ENCODE data around the gene PI4K2B.

The PI4K2B gene

DNA sequence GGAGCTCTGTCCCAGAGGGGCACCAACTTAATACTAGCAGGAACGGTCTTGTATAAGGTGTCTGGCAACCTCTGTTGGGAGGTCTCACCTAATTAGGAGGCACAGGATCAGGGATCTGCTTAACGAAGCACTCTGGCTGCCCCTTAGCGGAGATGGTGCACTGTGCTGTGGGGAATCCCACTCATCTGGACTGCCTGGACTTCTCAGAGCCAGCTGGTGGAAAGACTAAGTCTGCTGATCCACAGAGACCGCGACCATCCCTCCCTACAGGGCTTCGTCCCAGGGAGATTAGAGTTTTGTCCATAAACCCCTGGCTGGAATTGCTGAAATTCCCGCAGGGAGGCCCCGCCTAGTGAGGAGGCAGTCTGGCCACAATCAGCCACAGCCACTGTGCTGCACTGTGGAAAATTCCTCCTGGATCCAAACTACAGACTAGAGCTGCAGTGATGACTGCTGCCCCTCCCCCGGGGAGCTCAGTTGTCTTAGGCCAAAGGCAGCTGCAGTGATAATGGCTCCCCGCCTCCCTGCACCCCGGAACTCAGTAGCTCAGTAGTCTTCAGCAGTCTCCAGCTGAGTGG lies 56.7 kb downstream of the PI4K2B start:
- POLR2A ChIA-PET = no interaction called here
- TF ChIP-seq BHLHE40 (IDR thresholded peaks at IDR 0.05; ENCODE audit: borderline replicate concordance) (no peak), FOXK2 (IDR thresholded peaks at IDR 0.05) (no peak), SUZ12 (IDR thresholded peaks at IDR 0.05) (no peak), FOXM1 (IDR thresholded peaks at IDR 0.05; ENCODE audit: borderline replicate concordance) (no peak), TARDBP (IDR thresholded peaks at IDR 0.05) (no peak), HDGF (IDR thresholded peaks at IDR 0.05; ENCODE audit: borderline replicate concordance) (no peak), ELF4 (IDR thresholded peaks at IDR 0.05) (no peak), NFRKB (IDR thresholded peaks at IDR 0.05) (no peak), ARNT (IDR thresholded peaks at IDR 0.05) (no peak), SP1 (IDR thresholded peaks at IDR 0.05) (no peak)
- TF ChIP-seq, protein P1, sequence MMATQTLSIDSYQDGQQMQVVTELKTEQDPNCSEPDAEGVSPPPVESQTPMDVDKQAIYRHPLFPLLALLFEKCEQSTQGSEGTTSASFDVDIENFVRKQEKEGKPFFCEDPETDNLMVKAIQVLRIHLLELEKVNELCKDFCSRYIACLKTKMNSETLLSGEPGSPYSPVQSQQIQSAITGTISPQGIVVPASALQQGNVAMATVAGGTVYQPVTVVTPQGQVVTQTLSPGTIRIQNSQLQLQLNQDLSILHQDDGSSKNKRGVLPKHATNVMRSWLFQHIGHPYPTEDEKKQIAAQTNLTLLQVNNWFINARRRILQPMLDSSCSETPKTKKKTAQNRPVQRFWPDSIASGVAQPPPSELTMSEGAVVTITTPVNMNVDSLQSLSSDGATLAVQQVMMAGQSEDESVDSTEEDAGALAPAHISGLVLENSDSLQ (IDR thresholded peaks at IDR 0.05) = no peak
- DNase-seq (ENCODE audit: extremely low spot score) = no peak
- CTCF ChIA-PET = no interaction called here

- no peak for TF ChIP-seq TARDBP (IDR thresholded peaks at IDR 0.05)
- ChIA-PET CTCF (no interaction called here), POLR2A (no interaction called here)
- no peak for DNase-seq (ENCODE audit: extremely low spot score)
Measured at GRCh38 chr4:25291158-25291733, 57.4 kb downstream of the PI4K2B start.

- no peak for TF ChIP-seq FOXK2 (IDR thresholded peaks at IDR 0.05)
- no peak for TF ChIP-seq NFRKB (IDR thresholded peaks at IDR 0.05)
- TF ChIP-seq, protein P1 (IDR thresholded peaks at IDR 0.05) = no peak
- no peak for TF ChIP-seq ARNT (IDR thresholded peaks at IDR 0.05)
- no peak for TF ChIP-seq FOXA1 (IDR thresholded peaks at IDR 0.05)
- no peak for TF ChIP-seq ELF4 (IDR thresholded peaks at IDR 0.05)
- TF ChIP-seq LEF1 (IDR thresholded peaks at IDR 0.05; ENCODE audit: borderline replicate concordance) = no peak
- TF ChIP-seq CTBP1 (IDR thresholded peaks at IDR 0.05; ENCODE audit: borderline replicate concordance) = no peak
- TF ChIP-seq BHLHE40 (IDR thresholded peaks at IDR 0.05; ENCODE audit: borderline replicate concordance) = no peak
- TF ChIP-seq FOXM1 (IDR thresholded peaks at IDR 0.05; ENCODE audit: borderline replicate concordance) = no peak
- TF ChIP-seq SP1 (IDR thresholded peaks at IDR 0.05) = no peak
- no peak for TF ChIP-seq TARDBP (IDR thresholded peaks at IDR 0.05)
- no peak for TF ChIP-seq SUZ12 (IDR thresholded peaks at IDR 0.05)
- no peak for TF ChIP-seq L3MBTL2 (conservative IDR thresholded peaks at IDR 0.05)
- TF ChIP-seq HDGF (IDR thresholded peaks at IDR 0.05; ENCODE audit: borderline replicate concordance) = no peak
- no peak for TF ChIP-seq ZNF384 (IDR thresholded peaks at IDR 0.05)
- DNase-seq (ENCODE audit: extremely low spot score) = no peak
- ChIA-PET POLR2A (no interaction called here), CTCF (no interaction called here)
Measured at GRCh38 chr4:25297528-25298242, 63.9 kb downstream of the PI4K2B start.

DNA sequence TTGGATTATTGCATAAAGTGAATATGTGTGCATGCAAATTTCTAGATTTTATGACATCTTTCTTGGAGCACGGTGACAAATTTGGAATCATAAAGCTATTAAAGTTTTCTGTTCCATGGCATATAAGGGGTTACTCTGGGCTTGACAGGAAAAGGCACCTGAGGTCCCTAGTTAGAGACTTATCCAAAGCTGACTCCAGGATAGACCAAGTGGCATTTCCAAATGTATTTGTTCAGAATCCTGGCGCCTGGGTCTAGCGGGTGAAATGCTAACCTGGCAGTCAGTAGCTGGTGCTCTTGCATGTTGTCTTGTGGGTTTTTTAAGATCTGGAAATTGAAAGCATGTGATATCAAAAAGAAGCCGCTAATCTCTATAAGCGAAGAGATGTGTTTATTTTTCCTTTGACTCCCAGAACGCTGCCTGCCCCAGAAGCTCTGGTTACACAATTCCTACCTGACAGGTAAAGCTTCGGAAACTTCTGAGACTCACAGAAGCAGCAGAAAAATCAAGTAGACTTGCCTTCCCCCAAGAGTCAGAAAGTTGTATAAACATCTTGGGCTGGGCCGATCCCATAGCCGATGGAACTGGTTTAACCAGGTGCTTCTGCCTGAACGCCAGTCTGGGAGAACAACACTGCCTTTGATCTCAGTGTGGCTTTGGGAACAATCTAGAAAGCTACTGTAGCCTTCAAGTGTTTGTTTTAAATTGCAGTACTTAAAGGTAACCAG lies 65.8 kb downstream of the PI4K2B start:
- POLR2A ChIA-PET = interaction anchor here (1.3 kb wide), 1 partner anchor 13 kb away, joined by 3 read pairs; the partner anchor contains the start of gene ZCCHC4
- TF ChIP-seq FOXA1 (IDR thresholded peaks at IDR 0.05) (no peak), CTBP1 (IDR thresholded peaks at IDR 0.05; ENCODE audit: borderline replicate concordance) (no peak), FOXK2 (IDR thresholded peaks at IDR 0.05) (no peak), TARDBP (IDR thresholded peaks at IDR 0.05) (no peak), ARNT (IDR thresholded peaks at IDR 0.05) (no peak), ELF4 (IDR thresholded peaks at IDR 0.05) (no peak), LEF1 (IDR thresholded peaks at IDR 0.05; ENCODE audit: borderline replicate concordance) (no peak), ZNF384 (IDR thresholded peaks at IDR 0.05) (no peak), HDGF (IDR thresholded peaks at IDR 0.05; ENCODE audit: borderline replicate concordance) (no peak), SUZ12 (IDR thresholded peaks at IDR 0.05) (no peak), SP1 (IDR thresholded peaks at IDR 0.05) (no peak), FOXM1 (IDR thresholded peaks at IDR 0.05; ENCODE audit: borderline replicate concordance) (no peak), L3MBTL2 (conservative IDR thresholded peaks at IDR 0.05) (no peak), NFRKB (IDR thresholded peaks at IDR 0.05) (no peak), BHLHE40 (IDR thresholded peaks at IDR 0.05; ENCODE audit: borderline replicate concordance) (no peak)
- TF ChIP-seq, protein P1 (IDR thresholded peaks at IDR 0.05) = no peak
- CTCF ChIA-PET = interaction anchor here (1.4 kb wide), 1 partner anchor 12 kb away, joined by 5 read pairs; no protein-coding TSS in a partner anchor
- no peak for DNase-seq (ENCODE audit: extremely low spot score)

GRCh38 chr4:25301471-25301870 lies 67.6 kb downstream of the PI4K2B start:
- TF ChIP-seq TARDBP (IDR thresholded peaks at IDR 0.05) (no peak), FOXM1 (IDR thresholded peaks at IDR 0.05; ENCODE audit: borderline replicate concordance) (no peak), CTBP1 (IDR thresholded peaks at IDR 0.05; ENCODE audit: borderline replicate concordance) (no peak), FOXK2 (IDR thresholded peaks at IDR 0.05) (no peak), ELF4 (IDR thresholded peaks at IDR 0.05) (no peak), NFRKB (IDR thresholded peaks at IDR 0.05) (no peak)
- ChIA-PET CTCF (interaction anchor here (1.4 kb wide), 1 partner anchor 11 kb away, joined by 4 read pairs; the partner anchor contains the start of gene ZCCHC4), POLR2A (no interaction called here)
- DNase-seq (ENCODE audit: extremely low spot score) = no peak

All from HEK293T (cell line).